ENCODE data around the gene SLC25A41.

Gene SLC25A41

GRCh38 chr19:6413291-6413690, 20.3 kb downstream of the SLC25A41 start:
- DNase-seq (ENCODE audit: low read depth): no peak
- H3K4me3 ChIP-seq (ENCODE audit: low read depth, low read length): no peak overlapping the region
- in situ Hi-C loops (cut with HindIII; ENCODE audit: low sequenced_read_pairs): no loop called here
- TF ChIP-seq CTCF (IDR thresholded peaks at IDR 0.05; ENCODE audit: low read depth, low read length, missing control alignments): no peak

- in situ Hi-C loops (cut with HindIII; ENCODE audit: low sequenced_read_pairs): no loop called here
- peak; percentile 60 for TF ChIP-seq CTCF (IDR thresholded peaks at IDR 0.05; ENCODE audit: low read depth, low read length, missing control alignments)
- DNase-seq (ENCODE audit: low read depth): no peak
- H3K4me3 ChIP-seq (ENCODE audit: low read depth, low read length): no peak overlapping the region
Observed at GRCh38 chr19:6412447-6413091, 21.0 kb downstream of the SLC25A41 start.

- TF ChIP-seq CTCF (IDR thresholded peaks at IDR 0.05; ENCODE audit: low read depth, low read length, missing control alignments): no peak
- in situ Hi-C loops (cut with HindIII; ENCODE audit: low sequenced_read_pairs): no loop called here
- no peak overlapping the region for H3K4me3 ChIP-seq (ENCODE audit: low read depth, low read length)
- DNase-seq (ENCODE audit: low read depth): no peak
Observed at GRCh38 chr19:6412061-6412446, 21.5 kb downstream of the SLC25A41 start.

GRCh38 chr19:6409346-6409745, 24.2 kb downstream of the SLC25A41 start:
- no peak for TF ChIP-seq CTCF (IDR thresholded peaks at IDR 0.05; ENCODE audit: low read depth, low read length, missing control alignments)
- in situ Hi-C loops (cut with HindIII; ENCODE audit: low sequenced_read_pairs): no loop called here

GRCh38 chr19:6406401-6406800, 27.2 kb downstream of the SLC25A41 start:
- in situ Hi-C loops (cut with HindIII; ENCODE audit: low sequenced_read_pairs): no loop called here
- no peak for TF ChIP-seq CTCF (IDR thresholded peaks at IDR 0.05; ENCODE audit: low read depth, low read length, missing control alignments)
- DNase-seq (ENCODE audit: low read depth): no peak
- H3K4me3 ChIP-seq (ENCODE audit: low read depth, low read length): no peak overlapping the region

More at GRCh38 chr19:6409346-6409745, 24.2 kb downstream of the SLC25A41 start:
- DNase-seq (ENCODE audit: low read depth): no peak
- H3K4me3 ChIP-seq (ENCODE audit: low read depth, low read length): no peak overlapping the region

- in situ Hi-C loops (cut with HindIII; ENCODE audit: low sequenced_read_pairs): no loop called here
- H3K4me3 ChIP-seq (ENCODE audit: low read depth, low read length): no peak overlapping the region
- TF ChIP-seq CTCF (IDR thresholded peaks at IDR 0.05; ENCODE audit: low read depth, low read length, missing control alignments): no peak
- peak; percentile 46 for DNase-seq (ENCODE audit: low read depth)
Observed at GRCh38 chr19:6402837-6403608, 30.5 kb downstream of the SLC25A41 start.
